MM.1S (cell line): ENCODE measurements around the gene PRR3.

ENCODE experiments used
- CTCF ChIP-seq: fragments of 300-600 bp; sonication (generic); IDR thresholded peaks from 2 replicates; pipeline ENCODE4 v1.5.1; 2016; ENCODE audit warnings: antibody characterized with exemption, low read length, mixed read lengths
- EZH2 ChIP-seq: fragments of 300-600 bp; sonication (generic); optimal IDR thresholded peaks from 2 replicates; pipeline ENCODE3; 2017; ENCODE audit warnings: low read depth, mild to moderate bottlenecking, antibody characterized with exemption, low read length, mixed read lengths
- EZH2phosphoT487 ChIP-seq: fragments of 300-600 bp; sonication (generic); IDR thresholded peaks from 2 replicates; pipeline ENCODE4 v1.6.1; 2018; ENCODE audit warnings: antibody characterized with exemption, low read length

GRCh38 chr6:30543821-30544220 lies 13.3 kb upstream of the PRR3 start:
- no peak for TF ChIP-seq CTCF
- no peak for TF ChIP-seq EZH2
- TF ChIP-seq EZH2phosphoT487, result no peak
